ENCODE measurements around the gene CC2D2A.
"Not testable (repeated sequence)": the region's sequence is repeated elsewhere in the genome, so short reads cannot be mapped to it uniquely, and the experiment has no call there.

Gene CC2D2A

DNA sequence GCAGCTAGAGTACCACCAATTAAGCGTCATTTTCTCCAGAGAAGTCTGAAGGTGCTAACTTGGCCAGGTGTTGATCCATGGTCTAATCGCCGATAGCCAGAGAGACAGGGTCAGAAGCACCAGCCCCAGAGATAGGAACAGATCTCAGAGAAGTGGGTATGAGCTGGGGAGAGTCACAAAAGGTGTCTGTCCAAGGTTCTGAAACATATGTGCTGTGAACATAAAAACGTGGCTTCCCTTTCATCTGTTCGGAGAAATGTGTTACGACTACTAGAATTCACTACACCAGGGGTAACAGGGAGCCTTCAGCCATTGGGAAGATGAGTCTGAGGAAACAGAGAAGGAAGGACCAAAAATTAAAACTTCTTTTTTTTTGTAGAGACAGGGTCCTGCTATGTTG, 94.2 kb downstream of the CC2D2A start:
- no peak for DNase-seq

DNA sequence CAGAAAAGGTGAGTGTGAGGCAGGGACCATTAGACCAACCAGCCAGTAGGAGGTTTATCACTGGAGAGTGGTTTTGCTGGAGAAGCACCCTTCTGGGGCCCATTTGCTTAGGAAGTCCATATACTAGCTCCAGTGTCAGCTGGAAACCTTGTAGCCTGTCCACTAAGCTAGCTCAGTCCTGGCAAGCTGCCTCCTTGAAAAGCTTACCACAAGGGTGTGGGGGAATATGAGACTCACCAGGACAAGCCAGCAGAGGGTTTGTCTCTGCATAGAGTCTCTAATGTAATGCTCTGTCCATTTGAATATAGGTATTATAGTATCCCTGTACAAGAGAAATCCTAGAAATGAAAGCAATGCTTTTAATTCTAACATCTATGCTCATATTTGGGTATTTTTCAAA, 99.1 kb downstream of the CC2D2A start:
- no peak for DNase-seq

DNA sequence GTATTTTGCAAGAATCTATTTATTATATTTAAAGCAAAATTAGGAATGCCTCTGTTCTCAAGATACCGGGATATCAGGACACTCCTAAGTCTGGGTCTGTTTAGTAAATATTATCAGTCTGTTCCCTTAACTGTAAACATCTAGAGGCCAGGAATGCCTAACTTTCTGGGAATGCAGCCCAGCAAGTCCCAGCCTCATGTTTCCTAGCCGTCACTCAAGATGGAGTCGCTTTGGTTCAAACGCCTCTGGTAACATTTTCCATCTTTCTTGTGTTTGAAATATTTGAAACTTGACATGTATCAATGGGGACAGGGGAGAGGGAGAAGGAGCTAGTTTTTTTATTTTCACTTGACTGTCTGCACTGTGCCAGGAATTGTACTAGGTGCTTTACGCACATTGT, 100.1 kb downstream of the CC2D2A start:
- no peak for DNase-seq

DNA sequence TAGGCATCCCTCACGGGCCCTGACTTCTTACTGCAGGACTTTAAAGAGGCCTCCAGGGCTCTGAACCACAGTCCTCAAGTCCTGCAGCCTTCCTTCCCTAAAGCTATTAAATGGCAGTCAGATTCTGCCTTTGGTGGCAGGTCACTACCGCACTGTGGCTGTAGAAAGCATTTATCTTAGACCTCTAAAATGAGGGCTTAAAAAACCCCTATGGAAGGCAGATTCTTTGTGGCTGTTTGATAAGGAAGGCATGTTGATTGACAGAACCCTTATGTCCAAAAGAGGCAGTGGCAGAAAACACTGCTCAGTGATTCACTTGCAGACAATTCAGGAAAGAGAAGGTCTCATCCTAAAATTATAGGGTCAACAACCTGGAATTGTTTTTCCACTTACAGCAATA, 106.3 kb downstream of the CC2D2A start:
- DNase-seq = no peak

DNA sequence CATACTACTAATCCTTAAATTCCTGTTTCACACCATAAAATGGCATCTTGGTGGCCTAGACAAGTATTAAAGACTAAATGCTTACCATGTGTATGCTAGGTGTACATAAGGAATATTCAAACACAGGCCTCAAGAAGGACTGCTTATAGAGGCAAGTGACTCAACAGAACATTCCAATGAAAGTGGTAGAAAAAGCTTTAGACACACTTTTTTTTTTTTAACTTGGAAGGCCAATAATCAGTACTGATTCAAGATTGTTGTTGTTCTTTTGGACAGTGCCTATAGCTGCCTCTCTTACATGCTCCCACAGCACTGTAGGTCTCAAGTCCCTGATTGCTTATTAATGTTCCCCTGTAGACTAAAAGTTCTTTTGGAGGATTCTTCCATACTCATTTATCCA, 107.8 kb downstream of the CC2D2A start:
- no peak for DNase-seq

DNA sequence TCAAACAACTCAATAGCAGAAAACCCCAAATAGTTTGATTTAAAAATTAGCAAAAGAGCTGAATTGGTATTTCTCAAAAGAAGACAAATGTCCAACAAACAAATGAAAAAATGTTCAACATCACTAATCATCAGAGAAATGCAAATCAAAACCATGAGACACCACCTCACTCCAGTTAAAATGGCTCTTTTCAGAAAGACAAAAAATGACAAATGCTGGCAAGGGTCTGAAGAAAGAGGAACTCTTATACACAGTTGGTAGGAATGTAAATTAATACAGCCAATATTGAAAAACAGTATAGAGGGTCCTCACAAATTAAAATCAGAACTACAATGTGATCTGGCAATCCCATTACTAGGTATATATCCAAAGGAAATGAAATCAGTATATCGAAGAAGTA, 115.1 kb downstream of the CC2D2A start:
- DNase-seq = no peak

DNA sequence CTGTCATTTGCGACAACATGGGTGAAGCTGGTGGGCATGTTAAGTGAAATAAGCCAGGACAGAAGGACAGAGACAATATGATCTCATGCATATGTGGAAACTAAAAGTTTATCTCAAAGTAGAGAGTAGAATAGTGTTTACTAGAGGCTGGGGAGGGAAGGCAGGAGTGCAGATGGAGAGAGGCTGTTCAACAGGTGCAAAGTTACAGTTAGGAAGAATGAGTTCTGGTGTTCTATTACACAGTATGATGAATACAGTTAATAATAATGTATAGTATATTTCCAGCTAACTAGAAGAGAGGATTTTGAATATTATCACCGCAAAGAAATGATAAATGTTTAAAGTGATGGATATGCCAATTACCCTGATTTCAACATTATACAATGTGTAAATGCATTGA, 115.6 kb downstream of the CC2D2A start:
- DNase-seq = no peak

DNA sequence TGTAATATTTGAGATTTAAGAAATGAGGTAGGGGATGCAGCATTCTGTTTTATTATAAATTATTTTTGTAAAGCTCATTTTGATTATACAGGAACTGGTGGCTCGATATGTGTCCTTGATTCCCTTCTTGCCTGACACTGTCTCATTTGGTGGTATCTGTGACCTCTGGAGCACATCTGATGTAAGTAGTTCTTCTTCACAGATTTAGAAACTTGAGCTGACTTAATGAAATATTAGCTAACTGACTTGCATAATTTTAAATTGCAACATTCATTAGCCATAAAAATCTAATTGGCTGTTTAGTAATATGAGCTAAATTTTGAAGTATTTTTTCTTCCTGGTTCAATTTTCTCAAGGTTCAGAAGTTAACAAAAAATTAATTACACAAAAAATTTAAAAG, 116.4 kb downstream of the CC2D2A start:
- no peak for DNase-seq

DNA sequence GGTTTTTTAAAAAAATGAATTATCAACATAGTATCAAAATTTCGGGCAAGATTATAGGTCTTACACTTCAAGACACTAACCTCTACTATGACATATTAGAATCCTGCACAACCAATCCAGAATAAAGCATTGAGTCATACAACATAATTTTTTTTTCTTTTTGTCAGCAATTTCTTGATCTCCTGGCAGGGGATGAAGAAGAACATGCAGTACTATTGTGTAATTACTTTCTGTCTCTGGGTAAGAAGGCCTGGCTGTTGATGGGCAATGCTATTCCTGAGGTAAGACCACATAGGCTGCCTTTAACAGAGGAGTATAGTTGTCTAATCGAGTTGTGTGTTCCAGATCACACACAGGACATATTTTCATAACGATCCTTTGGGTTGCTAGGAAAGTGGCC, 118.0 kb downstream of the CC2D2A start:
- DNase-seq = no peak

DNA sequence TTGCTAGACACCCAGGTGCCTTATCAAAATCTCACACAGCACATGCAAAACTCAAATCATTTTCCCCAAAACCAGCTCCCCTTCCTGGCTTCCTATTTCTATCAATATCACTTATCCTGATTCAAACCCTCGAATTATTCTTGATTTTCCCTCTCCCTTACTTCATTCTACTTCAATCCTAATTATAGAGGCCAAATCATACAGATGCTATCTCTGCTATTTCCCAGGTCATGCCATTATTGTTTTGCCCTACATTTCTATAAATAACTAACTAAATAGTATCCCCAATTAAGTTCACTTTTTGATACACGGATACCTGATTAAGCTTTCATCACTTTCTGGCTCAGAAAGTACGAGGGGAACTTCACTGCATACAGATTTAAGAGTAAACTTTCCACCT, 123.1 kb downstream of the CC2D2A start:
- no peak for DNase-seq

DNA sequence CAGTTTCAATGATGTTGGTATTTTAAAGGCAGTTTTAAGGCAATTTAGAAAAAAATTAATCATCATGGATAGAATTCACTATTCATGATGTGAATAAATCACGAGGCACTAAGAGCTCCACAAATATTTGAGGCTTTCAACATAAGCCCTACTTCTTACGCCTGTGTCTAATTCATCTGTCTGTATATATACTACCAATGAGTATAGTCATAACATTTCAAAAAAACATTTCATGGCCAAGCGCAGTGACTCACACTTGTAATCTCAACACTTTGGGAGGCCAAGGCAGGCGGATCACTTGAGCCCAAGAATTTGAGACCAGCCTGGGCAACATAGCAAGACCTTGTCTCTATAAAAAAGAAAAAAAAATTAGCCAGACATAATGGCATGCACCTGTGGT, 129.0 kb downstream of the CC2D2A start:
- DNase-seq = no peak

DNA sequence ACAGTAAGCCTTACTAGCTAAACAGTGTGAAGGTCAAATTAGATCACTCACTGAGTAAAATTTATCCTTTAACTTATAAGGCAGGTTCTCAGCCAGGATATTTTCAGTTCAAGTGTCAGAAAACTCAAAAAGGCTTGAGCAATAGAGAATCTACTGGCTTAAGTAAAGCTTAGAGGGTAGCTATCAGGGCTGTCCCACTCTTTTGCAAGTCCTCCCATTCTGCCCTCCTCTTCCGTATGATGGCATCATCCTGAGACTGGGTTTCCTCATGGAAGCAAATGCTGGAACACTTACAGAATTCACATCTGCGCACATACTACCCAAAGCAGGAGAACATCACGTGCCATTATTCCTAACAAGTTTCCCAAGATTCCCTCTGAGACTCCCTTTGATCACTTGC, 130.5 kb downstream of the CC2D2A start:
- DNase-seq = no peak

DNA sequence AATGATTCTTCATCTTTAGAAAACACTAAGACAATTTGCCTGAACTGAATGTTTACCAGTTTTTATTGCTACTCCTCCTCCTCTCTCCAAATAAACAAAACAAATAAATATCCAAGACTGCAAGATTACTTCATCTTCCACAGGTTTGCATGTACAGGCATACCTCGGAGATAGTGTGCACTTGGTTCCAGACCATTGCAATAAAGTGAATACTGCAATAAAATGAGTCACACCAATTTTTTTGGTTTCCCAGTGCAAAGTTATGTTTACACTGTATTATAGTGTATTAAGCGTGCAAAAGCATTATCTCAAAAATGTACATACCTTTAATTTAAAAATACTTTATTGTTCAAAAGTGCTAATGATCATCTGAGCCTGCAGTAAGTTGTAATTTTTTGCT, 132.2 kb downstream of the CC2D2A start:
- DNase-seq = no peak

DNA sequence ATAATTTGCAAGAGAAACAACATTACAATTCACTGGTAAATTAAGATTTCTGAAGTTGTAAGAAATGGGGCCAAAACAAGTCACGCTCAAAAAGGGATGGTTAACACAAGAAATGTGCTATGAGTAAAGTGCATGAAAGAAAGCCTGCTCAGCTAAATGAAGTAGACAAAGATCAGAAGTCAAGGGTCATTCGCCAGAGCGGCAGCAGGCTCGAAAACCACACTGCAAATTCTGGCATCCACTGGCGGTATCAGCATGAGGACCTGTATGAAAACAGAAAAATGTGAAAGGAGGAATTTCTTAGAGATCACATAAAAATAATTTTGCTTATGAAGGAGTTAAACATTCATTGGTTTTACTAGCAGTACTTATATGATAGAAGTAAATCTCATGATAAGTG, 135.9 kb downstream of the CC2D2A start:
- no peak for DNase-seq

DNA sequence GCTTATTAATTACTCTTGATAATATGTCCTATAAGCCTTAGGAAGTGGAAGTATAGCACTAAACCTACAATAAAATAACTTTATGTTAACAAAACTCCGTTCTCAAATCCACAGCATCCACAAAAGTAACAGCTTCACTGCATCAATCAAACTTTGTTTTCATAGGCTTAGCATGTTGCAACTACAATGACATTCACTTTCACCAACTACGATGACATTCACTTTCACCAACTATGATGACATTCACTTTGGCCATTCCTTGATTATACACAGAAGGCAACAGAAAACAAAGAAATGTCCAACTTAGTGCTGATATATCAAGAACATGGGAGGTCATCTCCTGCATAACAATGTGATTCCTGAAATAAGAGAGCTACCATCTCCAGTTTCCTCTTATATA, 141.2 kb downstream of the CC2D2A start:
- no peak for DNase-seq

DNA sequence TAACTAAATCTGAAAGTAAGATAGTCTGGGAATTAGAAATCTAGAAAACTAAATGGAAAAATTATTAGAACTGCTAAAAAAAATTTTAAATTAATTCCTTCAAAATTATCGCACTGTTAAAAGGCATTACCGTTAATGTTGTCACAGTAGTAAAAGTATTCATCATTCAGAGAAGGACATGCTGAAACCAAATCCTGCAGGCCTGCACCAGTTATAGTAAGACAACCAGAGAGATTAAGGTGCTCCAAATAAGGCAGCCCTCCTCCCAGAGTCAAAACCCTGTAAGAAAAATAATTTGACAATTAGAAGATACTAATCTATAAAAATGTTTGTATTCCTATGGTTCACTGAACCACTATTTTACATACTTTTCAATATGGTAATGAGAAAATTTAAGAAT, 142.5 kb downstream of the CC2D2A start:
- DNase-seq = no peak

DNA sequence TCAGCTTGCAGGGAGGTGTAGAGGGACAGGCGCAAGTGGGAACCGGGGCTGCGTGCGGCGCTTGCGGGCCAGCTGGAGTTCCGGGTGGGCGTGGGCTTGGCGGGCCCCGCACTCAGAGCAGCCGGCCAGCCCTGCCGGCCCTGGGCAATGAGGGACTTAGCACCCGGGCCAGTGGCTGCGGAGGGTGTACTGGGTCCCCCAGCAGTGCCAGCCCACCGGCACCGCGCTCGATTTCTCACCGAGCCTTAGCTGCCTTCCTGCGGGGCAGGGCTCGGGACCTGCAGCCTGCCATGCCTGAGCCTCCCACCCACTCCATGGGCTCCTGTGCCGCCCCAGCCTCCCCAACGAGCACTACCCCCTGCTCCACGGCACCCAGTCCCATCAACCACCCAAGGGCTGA, 145.2 kb downstream of the CC2D2A start:
- DNase-seq = not testable (repeated sequence)

DNA sequence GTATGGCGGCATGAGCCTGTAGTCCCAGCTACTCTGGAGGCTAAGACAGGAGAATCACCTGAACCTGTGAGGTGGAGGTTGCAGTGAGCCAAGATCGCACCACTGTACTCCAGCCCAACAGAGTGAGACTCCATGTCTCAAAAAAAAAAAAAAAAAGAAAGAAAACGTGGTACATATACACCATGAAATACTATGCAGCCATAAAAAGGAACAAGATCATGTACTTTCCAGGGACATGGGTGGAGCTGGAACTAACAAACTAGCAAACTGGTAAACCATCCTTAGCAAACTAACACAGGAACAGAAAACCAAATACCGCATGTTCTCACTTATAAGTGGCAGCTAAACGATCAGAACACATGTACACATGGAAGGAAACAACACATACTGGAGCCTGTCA, 147.7 kb downstream of the CC2D2A start:
- not testable (repeated sequence) for DNase-seq

DNA sequence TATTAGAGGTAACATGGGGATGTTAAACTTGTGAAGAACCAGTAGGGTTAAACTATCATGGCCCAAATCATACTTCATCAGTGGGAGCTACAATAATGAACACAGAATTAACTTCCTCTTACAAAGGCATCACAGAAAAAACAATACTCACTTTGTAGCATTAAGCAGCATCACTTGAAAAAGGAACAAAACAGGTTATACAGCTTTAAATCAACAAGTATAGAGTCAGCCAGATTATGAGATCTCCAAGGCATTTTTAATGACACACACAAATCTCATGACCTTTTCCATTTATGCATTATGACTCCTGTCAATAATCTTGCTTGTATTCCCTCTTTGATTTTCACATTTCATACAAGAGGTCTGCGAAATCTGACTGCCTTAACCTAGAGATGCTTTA, 167.1 kb downstream of the CC2D2A start:
- DNase-seq = no peak

DNA sequence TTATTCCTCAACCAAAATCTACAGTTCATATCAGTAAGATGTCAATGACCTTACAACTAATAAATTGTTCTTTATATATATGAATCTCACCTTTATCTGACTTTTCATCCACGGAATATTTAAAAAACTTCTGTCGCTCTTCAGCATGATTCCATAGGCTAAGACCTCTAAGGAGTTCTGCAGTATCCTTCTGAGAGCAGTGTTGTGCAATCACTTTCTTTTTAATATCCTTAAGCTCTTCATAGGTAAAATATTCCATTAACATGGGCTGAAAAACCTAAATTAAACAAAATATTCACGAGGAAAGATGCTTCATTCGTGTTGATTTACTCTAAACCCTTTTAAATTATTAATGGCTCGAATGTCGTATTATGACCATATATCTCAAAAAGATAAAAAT, 168.7 kb downstream of the CC2D2A start:
- DNase-seq = no peak

DNA sequence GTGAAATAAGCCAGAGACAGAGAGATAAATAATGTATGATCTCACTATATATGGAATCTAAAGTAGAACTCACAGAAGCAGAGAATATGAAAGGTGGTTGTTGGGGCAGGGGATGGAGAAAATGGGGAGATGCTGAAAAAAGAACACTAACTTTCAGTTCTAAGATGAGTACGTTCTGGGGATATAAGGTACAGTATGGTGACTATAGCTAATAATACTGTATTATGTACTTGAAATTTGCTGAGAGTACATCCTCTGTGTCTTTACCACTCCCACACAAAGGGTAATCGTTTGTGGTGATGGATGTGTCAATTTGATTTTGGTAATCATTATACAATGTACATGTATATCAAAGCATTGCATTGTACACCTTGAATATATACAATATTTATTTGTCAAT, 178.9 kb downstream of the CC2D2A start:
- no peak for DNase-seq

DNA sequence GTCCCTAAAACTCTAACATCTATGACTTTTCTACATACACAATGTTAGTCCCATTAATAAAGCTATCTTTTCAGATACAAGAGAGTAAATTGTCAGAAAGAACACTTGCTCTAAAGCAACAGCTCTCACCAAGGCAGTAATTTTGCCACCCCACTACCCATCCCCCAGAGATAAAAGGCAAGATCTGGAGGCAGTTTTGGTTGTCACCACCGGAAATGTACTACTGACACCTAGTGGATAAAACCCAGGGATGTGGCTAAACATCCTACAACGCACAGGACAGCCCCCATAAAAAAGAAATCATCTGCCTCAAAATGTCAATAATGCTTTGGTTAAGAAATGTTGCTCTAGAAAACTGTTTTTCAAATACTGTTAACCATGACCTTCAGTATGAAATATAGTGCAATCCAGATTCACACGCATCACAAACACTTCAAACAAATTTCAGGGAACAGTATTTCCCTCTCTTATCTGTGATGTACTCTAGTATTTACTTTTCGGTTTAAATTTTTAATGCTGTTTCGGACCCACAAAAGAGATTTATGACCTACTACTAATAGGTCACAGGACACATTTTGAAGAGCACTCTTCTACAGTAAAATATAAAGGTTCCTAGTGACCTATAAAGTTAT, 180.3 kb downstream of the CC2D2A start:
- DNase-seq = peak; percentile 23

Measured in NCI-H1436 (cell line).